ENCODE data around the gene SENP5.
A peak's percentile ranks its signal among the peaks of the same experiment; 100 is the strongest.

Gene SENP5

DNA sequence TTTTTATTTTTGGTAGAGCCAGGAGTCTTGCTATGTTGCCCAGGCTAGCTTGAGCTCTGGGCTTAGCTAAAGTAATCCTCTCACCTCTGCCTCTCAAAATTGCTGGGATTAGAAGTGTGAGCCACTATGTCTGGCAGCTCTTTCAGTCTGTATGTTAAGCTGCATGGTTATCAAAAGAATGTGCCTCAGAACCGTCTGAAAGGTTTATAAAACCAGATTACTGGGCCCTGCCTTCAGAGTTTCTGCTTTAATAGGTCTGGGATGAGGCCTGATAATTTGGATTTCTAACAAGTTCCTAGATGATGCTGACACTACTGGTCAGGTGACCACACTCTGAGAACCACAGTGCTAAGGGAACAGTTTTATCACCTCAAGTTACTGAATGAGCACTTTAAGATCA lies 34.6 kb downstream of the SENP5 start:
- FAIRE-seq = peak; percentile 80

DNA sequence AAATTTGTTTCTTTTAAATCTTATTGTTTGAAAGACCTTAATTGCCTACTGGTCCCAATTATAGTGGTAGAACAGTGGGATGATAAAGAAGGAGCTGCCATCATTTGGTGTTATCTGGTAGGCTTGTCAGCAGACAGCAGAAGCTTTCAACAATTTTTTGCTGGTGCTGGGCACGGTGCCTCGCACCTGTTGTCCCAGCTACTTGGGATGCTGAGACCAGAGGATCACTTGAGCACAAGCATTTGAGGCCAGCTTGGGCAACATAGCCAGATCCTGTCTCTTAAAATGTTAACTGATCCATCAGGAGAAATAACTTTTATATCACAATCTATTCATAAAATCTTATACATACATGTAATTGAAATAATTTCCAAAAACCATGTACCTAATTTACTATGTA lies 36.0 kb downstream of the SENP5 start:
- DNase-seq (ENCODE audit: insufficient read length, low spot score) = no peak
- TF ChIP-seq, protein P1, sequence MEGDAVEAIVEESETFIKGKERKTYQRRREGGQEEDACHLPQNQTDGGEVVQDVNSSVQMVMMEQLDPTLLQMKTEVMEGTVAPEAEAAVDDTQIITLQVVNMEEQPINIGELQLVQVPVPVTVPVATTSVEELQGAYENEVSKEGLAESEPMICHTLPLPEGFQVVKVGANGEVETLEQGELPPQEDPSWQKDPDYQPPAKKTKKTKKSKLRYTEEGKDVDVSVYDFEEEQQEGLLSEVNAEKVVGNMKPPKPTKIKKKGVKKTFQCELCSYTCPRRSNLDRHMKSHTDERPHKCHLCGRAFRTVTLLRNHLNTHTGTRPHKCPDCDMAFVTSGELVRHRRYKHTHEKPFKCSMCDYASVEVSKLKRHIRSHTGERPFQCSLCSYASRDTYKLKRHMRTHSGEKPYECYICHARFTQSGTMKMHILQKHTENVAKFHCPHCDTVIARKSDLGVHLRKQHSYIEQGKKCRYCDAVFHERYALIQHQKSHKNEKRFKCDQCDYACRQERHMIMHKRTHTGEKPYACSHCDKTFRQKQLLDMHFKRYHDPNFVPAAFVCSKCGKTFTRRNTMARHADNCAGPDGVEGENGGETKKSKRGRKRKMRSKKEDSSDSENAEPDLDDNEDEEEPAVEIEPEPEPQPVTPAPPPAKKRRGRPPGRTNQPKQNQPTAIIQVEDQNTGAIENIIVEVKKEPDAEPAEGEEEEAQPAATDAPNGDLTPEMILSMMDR (IDR thresholded peaks at IDR 0.05; ENCODE audit: insufficient read depth, missing control alignments) = no peak
- no peak for FAIRE-seq

More for the DNA sequence above, 34.6 kb downstream of the SENP5 start:
- TF ChIP-seq, protein P1 (IDR thresholded peaks at IDR 0.05; ENCODE audit: insufficient read depth, missing control alignments) = no peak
- no peak for DNase-seq (ENCODE audit: insufficient read length, low spot score)

DNA sequence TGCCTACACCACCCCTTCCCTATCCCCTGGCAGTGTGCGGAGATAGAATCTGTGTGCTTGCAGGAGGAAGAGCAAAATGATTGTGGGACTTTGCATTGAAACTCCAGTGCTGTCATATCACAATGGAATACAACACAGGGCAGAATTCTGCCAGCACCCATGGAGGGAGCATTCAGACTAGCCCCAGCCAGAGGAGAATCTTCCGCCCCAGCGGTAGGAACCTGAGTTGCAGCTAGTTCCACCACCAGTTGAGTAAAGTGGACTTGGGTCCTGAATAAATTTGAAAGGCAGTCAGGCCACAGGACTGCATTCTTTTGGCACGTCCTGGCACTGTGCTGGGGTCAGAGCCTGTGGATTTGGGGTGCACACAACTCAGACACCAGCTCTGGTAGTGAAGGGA lies 47.1 kb downstream of the SENP5 start:
- DNase-seq (ENCODE audit: insufficient read length, low spot score) = no peak
- no peak for FAIRE-seq
- TF ChIP-seq, protein P1 (IDR thresholded peaks at IDR 0.05; ENCODE audit: insufficient read depth, missing control alignments) = no peak

DNA sequence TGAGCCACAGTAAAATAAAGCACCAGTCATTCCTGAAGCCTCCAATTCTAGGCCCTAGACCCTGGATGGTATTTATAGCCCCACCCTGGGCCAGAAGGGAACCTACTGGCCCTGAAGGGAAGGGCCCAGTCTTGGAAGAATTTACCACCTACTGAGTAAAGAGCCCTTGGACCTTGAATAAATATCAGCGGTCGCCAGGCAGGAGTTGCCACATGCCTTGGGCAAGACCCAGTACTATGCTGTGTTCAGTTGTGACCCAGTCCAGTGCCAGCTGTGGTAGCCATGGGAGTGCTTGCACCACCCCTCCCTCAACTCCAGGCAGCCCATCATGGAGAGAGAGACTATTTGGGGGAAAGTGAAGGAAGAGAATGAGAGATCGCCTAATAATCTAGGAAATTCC lies 47.7 kb downstream of the SENP5 start:
- TF ChIP-seq, protein P1 (IDR thresholded peaks at IDR 0.05; ENCODE audit: insufficient read depth, missing control alignments) = no peak
- FAIRE-seq (no peak), DNase-seq (ENCODE audit: insufficient read length, low spot score) (no peak)

DNA sequence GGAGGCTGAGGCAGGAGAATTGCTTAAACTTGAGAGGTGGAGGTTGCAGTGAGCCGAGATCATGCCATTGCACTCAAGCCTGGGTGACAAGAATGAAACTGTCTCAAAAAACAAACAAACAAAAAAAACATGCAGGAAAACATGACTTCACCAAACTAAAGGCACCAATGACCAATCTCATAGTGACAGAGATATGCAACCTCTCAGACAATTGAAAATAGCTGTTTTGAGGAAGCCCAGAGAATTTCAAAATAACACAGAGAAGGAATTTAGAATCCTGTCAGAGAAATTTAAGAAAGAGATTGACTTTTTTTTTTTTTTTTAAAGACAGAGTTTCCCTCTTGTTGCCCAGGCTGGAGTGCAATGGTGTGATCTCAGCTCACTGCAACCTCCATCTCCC lies 48.5 kb downstream of the SENP5 start:
- DNase-seq (ENCODE audit: insufficient read length, low spot score) = no peak
- FAIRE-seq = no peak
- TF ChIP-seq, protein P1 (IDR thresholded peaks at IDR 0.05; ENCODE audit: insufficient read depth, missing control alignments) = no peak

DNA sequence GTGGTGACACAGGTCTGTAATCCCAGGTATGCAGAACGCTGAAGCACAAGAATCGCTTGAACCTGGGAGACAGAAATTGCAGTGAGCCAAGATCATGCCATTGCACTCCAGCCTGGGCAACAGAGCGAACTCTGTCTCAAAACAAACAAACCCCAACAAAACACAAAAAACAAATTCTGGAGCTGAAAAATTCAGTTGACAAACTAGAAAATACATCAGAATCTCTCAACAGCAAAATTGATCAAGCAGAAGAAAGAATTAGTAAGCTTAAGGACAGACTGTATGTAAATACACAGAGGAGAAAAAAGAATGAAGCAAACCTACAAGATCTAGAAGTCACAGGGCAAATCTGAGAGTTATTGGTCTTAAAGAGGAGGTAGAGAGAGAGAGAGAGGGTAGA lies 49.3 kb downstream of the SENP5 start:
- TF ChIP-seq, protein P1 (IDR thresholded peaks at IDR 0.05; ENCODE audit: insufficient read depth, missing control alignments) = no peak
- DNase-seq (ENCODE audit: insufficient read length, low spot score) (no peak), FAIRE-seq (no peak)

DNA sequence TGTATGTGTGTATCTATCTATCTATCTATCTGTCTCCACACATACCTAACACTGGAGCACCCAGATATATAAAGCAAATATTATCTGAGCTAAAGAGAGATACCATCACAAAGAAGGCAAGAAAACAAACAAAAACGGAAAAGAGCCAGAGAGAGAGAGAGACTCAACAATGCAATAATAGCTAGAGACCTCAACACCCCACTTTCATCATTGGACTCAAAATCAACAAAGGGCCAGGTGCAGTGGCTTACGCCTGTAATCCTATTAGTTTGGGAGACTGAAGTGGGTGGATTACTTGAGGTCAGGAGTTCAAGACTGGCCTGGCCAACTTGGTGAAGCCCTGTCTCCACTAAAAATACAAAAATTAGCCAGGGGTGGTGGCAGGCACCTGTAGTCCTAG lies 51.2 kb downstream of the SENP5 start:
- DNase-seq (ENCODE audit: insufficient read length, low spot score) (no peak), FAIRE-seq (no peak)
- TF ChIP-seq, protein P1 (IDR thresholded peaks at IDR 0.05; ENCODE audit: insufficient read depth, missing control alignments) = no peak

All from D721Med (cell line).